NCI-H187 (cell line): ENCODE results near the gene AKIRIN2.

ENCODE experiments used
- DNase-seq, 2 experiments: peaks; one replicate each; lab custom pipeline; 2025; lab: John Stamatoyannopoulos, UW

The AKIRIN2 gene

GRCh38 chr6:87654875-87655454 is 47.1 kb downstream of the AKIRIN2 start:
- no peak for DNase-seq

- no peak for DNase-seq
These were observed 47.9 kb downstream of the AKIRIN2 start for GRCh38 chr6:87654122-87654521.

- no peak for DNase-seq
These were observed 48.7 kb downstream of the AKIRIN2 start for GRCh38 chr6:87653074-87653962.

GRCh38 chr6:87645080-87645479 is 57.0 kb downstream of the AKIRIN2 start:
- DNase-seq = no peak

- DNase-seq = no peak
These were observed 60.9 kb downstream of the AKIRIN2 start for GRCh38 chr6:87641065-87641692.

GRCh38 chr6:87639373-87639772 is 62.7 kb downstream of the AKIRIN2 start:
- DNase-seq = no peak

- DNase-seq = no peak
These were observed 64.9 kb downstream of the AKIRIN2 start for GRCh38 chr6:87637106-87637505.

- no peak for DNase-seq
These were observed 65.7 kb downstream of the AKIRIN2 start for GRCh38 chr6:87636315-87636714.

- DNase-seq = no peak
These were observed 68.2 kb downstream of the AKIRIN2 start for GRCh38 chr6:87633851-87634250.

GRCh38 chr6:87630746-87631145 is 71.3 kb downstream of the AKIRIN2 start:
- no peak for DNase-seq

GRCh38 chr6:87628881-87629280 is 73.2 kb downstream of the AKIRIN2 start:
- DNase-seq = no peak

- DNase-seq = no peak
These were observed 73.6 kb downstream of the AKIRIN2 start for GRCh38 chr6:87628424-87628823.
